Lower lobe of right lung (tissue), 2 donors: Measurements from ENCODE around the gene P4HTM. TPM values are rescaled to one million over a fixed set of nuclear protein-coding genes. Genes with fewer than 3 reads are reported as not detected.

Experiments
- ATAC-seq, 2 donors: fragments of 200-7000 bp; cut with Tn5 transposase; one replicate each; pipeline ENCODE4 v1.9.1; 2020 to 2022; ENCODE audit warnings: mild to moderate bottlenecking in 2 of 2, moderate library complexity in 2 of 2
- DNase-seq: peaks from one replicate; pipeline ENCODE4 v3.0.0-alpha.2; 2020
- H3K27ac ChIP-seq: fragments of 200-600 bp; one replicate; pipeline ENCODE4 v1.8.0; 2022
- H3K27me3 ChIP-seq: fragments of 200-600 bp; one replicate; pipeline ENCODE4 v1.8.0; 2022; ENCODE audit warnings: low read depth
- H3K36me3 ChIP-seq: fragments of 200-600 bp; one replicate; pipeline ENCODE4 v1.8.0; 2022; ENCODE audit warnings: mild to moderate bottlenecking
- H3K4me1 ChIP-seq: fragments of 200-600 bp; one replicate; pipeline ENCODE4 v1.8.0; 2022
- H3K4me3 ChIP-seq: fragments of 200-600 bp; one replicate; pipeline ENCODE4 v1.8.0; 2022; ENCODE audit warnings: mild to moderate bottlenecking
- H3K9me3 ChIP-seq: fragments of 200-600 bp; one replicate; pipeline ENCODE4 v1.8.0; 2022
- intact Hi-C: fragments of 100-400 bp; cut with DNase I; formaldehyde crosslinking; loops from one replicate; pipeline ENCODE4 v1.11.0; 2022
- total RNA-seq: library from RNA; stranded (reverse); fragmentation: NEBNext Ultra II Directional; extraction: Animal tissue kit (Norgen Biotek cat#: 25700); gene quantifications from one replicate; pipeline ENCODE4 v1.2.1, GENCODE V29; 2021
- TF ChIP-seq, protein P1 (sequence below): fragments of 200-600 bp; IDR thresholded peaks from one replicate; pipeline ENCODE4 v1.8.0; 2022; ENCODE audit warnings: antibody characterized with exemption, mild to moderate bottlenecking
- donor health status: DM: no; HTN: yes; CAD: no; lungs with severe emphysema.

P4HTM gene
- total RNA-seq, 1 donor from 2014 or later = 44.0 TPM

GRCh38 chr3:48962939-48963338, 27.1 kb upstream of the P4HTM start:
- DNase-seq (no peak), ATAC-seq (no peak)
- Histone ChIP-seq H3K27me3 (no peaks in the 10 kb centered on the region), H3K4me3 (no peak overlapping the region), H3K9me3 (no peaks in the 10 kb centered on the region), H3K36me3 (peaks cover 72% of the 10 kb centered on the region), H3K4me1 (no peaks in the 10 kb centered on the region), H3K27ac (no peak overlapping the region)
- TF ChIP-seq, protein P1, sequence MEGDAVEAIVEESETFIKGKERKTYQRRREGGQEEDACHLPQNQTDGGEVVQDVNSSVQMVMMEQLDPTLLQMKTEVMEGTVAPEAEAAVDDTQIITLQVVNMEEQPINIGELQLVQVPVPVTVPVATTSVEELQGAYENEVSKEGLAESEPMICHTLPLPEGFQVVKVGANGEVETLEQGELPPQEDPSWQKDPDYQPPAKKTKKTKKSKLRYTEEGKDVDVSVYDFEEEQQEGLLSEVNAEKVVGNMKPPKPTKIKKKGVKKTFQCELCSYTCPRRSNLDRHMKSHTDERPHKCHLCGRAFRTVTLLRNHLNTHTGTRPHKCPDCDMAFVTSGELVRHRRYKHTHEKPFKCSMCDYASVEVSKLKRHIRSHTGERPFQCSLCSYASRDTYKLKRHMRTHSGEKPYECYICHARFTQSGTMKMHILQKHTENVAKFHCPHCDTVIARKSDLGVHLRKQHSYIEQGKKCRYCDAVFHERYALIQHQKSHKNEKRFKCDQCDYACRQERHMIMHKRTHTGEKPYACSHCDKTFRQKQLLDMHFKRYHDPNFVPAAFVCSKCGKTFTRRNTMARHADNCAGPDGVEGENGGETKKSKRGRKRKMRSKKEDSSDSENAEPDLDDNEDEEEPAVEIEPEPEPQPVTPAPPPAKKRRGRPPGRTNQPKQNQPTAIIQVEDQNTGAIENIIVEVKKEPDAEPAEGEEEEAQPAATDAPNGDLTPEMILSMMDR = no peak
- intact Hi-C loops = no loop called here

GRCh38 chr3:48963591-48963990, 26.4 kb upstream of the P4HTM start:
- no peaks in the 10 kb centered on the region for H3K4me1 ChIP-seq
- H3K27ac ChIP-seq = no peak overlapping the region
- intact Hi-C loops = no loop called here
- no peaks in the 10 kb centered on the region for H3K9me3 ChIP-seq
- no peak for ATAC-seq
- TF ChIP-seq, protein P1 = no peak
- no peak overlapping the region for H3K4me3 ChIP-seq
- H3K27me3 ChIP-seq = no peaks in the 10 kb centered on the region
- no peak for DNase-seq
- H3K36me3 ChIP-seq = peaks cover 72% of the 10 kb centered on the region

GRCh38 chr3:48966367-48966766, 23.7 kb upstream of the P4HTM start:
- no peak for ATAC-seq
- DNase-seq = no peak
- Histone ChIP-seq H3K4me1 (no peaks in the 10 kb centered on the region), H3K27me3 (no peaks in the 10 kb centered on the region), H3K9me3 (no peaks in the 10 kb centered on the region), H3K27ac (no peak overlapping the region), H3K4me3 (no peak overlapping the region), H3K36me3 (peaks cover 96% of the 10 kb centered on the region)
- TF ChIP-seq, protein P1 = no peak
- intact Hi-C loops = no loop called here

DNA sequence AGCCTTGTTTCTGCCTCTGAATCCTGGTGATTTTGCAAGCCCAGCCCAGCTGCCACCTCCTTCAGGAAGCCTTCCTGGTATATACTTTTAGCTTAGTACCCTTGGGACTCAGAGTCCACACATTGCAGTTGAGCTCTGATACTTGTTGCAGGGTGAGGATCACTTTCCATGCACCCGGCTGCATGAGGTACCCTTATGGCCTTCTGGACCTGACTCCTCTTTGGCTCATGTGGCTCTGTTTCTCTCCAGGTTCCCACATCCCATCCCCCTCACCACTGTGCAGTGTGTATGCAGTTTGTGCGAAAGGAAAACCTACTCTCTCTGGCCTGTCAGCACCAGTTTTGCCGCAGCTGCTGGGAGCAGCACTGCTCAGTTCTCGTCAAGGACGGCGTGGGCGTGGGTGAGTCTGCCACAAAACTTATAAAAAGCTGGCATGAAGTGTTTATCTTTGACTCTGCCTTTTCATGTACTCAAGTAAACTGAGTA, 23.1 kb upstream of the P4HTM start:
- Histone ChIP-seq H3K27ac (no peak overlapping the region), H3K36me3 (peaks cover 96% of the 10 kb centered on the region), H3K27me3 (no peaks in the 10 kb centered on the region), H3K4me3 (no peak overlapping the region), H3K4me1 (no peaks in the 10 kb centered on the region), H3K9me3 (no peaks in the 10 kb centered on the region)
- intact Hi-C loops = no loop called here
- ATAC-seq (peak in 1 of 2 donors; percentile 54), DNase-seq (no peak)
- TF ChIP-seq, protein P1 = no peak

- no peak overlapping the region for H3K27ac ChIP-seq
- DNase-seq (no peak), ATAC-seq (no peak)
- TF ChIP-seq, protein P1 = no peak
- intact Hi-C loops = no loop called here
- no peak overlapping the region for H3K4me3 ChIP-seq
- H3K9me3 ChIP-seq = no peaks in the 10 kb centered on the region
- no peaks in the 10 kb centered on the region for H3K27me3 ChIP-seq
- H3K4me1 ChIP-seq = no peaks in the 10 kb centered on the region
- peaks cover 100% of the 10 kb centered on the region for H3K36me3 ChIP-seq
These were observed 19.5 kb upstream of the P4HTM start for GRCh38 chr3:48970586-48970985.
